Skeletal muscle tissue (tissue), 4 donors: ENCODE measurements around the gene APBA1. TPM values are rescaled to one million over a fixed set of nuclear protein-coding genes. Genes with fewer than 3 reads are reported as not detected.
"Not testable (repeated sequence)": the region's sequence is repeated elsewhere in the genome, so short reads cannot be mapped to it uniquely, and the experiment has no call there.

Experiments
- H3K27ac ChIP-seq: one replicate; pipeline ENCODE4 v1.7.0; 2013; ENCODE audit warnings: mild to moderate bottlenecking, low read depth, low read length, inconsistent platforms
- H3K27me3 ChIP-seq, 3 donors: one replicate each; pipeline ENCODE4 v1.7.0; 2013; ENCODE audit warnings: low read length in 3 of 3; ENCODE audit not compliant: control insufficient read depth in 3 of 3, insufficient read depth in 3 of 3
- H3K36me3 ChIP-seq, 3 donors: one replicate each; pipeline ENCODE4 v1.7.0; 2013; ENCODE audit warnings: low read length in 3 of 3; ENCODE audit not compliant: control insufficient read depth in 3 of 3, insufficient read depth in 3 of 3
- H3K4me1 ChIP-seq, 3 donors: one replicate each; pipeline ENCODE4 v1.7.0; 2013; ENCODE audit warnings: low read length in 3 of 3, mild to moderate bottlenecking in 3 of 3; ENCODE audit not compliant: control insufficient read depth in 3 of 3, insufficient read depth in 3 of 3
- H3K4me3 ChIP-seq, 3 donors: one replicate each; pipeline ENCODE4 v1.7.0; 2013; ENCODE audit warnings: low read length in 3 of 3
- H3K9ac ChIP-seq, 3 donors: one replicate each; pipeline ENCODE4 v1.7.0; 2013; ENCODE audit warnings: low read length in 3 of 3, mild to moderate bottlenecking in 3 of 3, moderate library complexity in 2 of 3, low read depth in 1 of 3
- H3K9me3 ChIP-seq, 3 donors: one replicate each; pipeline ENCODE4 v1.7.0; 2013; ENCODE audit warnings: low read length in 3 of 3; ENCODE audit not compliant: control insufficient read depth in 3 of 3
- total RNA-seq: library from RNA; depleted of rRNA; stranded (reverse); fragments of >200 nt; gene quantifications from one replicate; pipeline ENCODE4 v1.2.3, GENCODE V29; 2014
- donor health status: Osteomylitis.

APBA1 gene
- total RNA-seq, 1 donor from 2014 or later, result 2.6 TPM

DNA sequence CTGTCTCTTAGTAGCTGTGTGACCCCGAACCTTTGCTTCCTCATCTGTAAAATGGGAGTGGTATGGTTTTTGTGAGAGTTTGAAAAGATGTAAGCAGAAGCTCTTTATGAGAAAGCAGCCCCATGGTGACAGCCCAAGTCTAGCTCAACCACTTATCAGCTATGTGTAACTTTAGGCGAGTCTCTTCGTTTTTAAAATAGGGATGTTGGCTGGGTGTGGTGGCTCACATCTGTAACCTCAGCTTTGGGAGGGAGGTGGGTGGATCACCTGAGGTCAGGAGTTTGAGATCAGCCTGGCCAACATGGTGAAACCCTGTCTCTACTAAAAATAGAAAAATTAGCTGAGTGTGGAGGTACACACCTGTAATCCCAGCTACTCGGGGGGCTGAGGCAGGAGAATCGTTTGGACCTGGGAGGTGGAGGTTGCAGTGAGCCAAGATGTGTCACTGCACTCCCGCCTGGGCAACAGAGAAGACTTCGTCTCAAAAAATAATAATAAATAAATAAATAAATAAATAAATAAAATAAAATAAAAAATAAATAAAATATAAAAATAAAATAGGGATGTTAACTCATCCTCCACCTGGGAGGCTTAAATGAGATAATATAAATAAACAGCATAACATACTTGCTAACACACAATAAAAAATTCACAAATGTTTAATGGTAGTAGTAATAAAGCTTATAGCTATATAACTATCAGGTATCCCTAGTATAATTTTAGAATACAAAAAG, 71.7 kb downstream of the APBA1 start:
- H3K9me3 ChIP-seq, result no peaks in the 10 kb centered on the region
- no peak overlapping the region for H3K4me3 ChIP-seq
- H3K9ac ChIP-seq, result no peak overlapping the region
- H3K36me3 ChIP-seq, result no peaks in the 10 kb centered on the region
- peaks cover 3 to 9% (median 7%) of the 10 kb centered on the region in 3 donors for H3K4me1 ChIP-seq
- H3K27me3 ChIP-seq, result no peaks in the 10 kb centered on the region
- H3K27ac ChIP-seq, result no peak overlapping the region

DNA sequence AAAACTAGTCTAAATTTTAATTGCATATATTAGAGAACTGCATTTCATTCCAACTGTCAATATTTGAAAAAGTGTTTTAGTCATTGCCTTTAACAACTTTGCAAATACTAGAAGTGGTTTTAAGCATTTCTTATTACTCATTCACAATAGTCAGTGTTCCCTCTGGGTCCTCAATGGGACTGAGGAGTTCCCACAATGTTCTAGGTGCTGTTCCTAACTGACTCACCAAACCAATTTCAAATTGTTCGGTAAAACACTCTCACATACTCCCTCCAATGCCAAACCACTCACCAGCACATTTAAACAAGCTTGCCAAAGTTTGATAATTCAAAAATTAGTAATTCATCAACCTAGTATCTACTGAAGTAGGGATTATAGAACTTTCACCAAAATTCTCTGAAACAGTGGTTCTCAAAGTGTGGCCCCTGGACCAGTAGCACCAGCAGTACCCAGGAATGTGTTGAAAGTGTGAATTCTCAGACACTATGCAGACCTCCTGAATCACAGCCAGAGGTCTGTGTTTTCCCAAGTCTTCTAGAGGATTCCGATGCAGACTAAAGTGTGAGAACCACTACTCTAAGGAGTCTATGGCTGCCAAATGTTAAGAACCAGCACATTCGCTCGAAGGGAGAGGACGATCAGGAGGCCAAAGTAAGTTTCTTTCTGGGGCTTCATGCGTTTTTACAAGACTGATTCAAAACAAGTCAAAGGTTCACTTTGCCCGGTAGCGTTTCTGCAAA, 72.8 kb downstream of the APBA1 start:
- no peak overlapping the region for H3K4me3 ChIP-seq
- H3K27me3 ChIP-seq, result no peaks in the 10 kb centered on the region
- no peak overlapping the region for H3K27ac ChIP-seq
- peaks cover 0 to 5% (median under 1%) of the 10 kb centered on the region in 3 donors for H3K4me1 ChIP-seq
- H3K36me3 ChIP-seq, result no peaks in the 10 kb centered on the region
- H3K9me3 ChIP-seq, result no peaks in the 10 kb centered on the region
- no peak overlapping the region for H3K9ac ChIP-seq

DNA sequence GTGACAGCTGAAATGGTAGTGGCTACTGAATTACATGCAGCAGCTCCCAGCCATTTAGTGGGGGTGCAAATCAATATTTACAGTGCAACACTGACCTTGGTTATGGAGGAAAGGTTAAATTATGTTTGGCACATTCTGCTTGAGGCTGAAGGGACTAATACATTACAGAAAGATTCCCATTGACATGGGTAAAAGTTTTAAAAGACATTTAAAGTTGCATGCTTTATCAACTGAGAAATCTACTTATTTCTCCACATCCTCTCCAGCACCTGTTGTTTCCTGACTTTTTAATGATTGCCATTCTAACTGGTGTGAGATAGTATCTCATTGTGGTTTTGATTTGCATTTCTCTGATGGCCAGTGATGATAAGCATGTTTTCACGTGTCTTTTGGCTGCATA, 75.3 kb downstream of the APBA1 start:
- not testable (repeated sequence) for H3K4me3 ChIP-seq, H3K9me3 ChIP-seq, H3K27me3 ChIP-seq, H3K27ac ChIP-seq, H3K36me3 ChIP-seq, H3K9ac ChIP-seq, H3K4me1 ChIP-seq

DNA sequence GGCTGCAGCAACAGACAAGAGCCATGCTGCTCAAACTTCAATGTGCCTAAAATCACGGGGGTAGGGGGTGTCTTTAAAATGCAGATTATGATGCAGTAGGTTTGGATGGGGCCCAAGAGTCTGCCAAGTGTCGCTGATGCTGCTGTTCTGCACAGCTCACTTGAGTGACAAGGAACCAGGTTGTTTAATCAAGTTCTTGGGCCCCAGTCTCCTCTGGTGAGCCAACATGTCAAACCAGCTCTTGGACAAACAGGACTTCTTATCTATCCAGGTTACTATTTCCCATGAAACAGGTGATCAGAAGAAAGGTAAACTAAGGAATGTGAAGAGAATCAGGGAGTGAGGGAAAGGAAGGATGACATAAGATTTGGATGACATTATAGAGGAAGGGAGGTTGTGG, 78.0 kb downstream of the APBA1 start:
- Histone ChIP-seq H3K27ac (no peak overlapping the region), H3K9ac (no peak overlapping the region), H3K9me3 (no peaks in the 10 kb centered on the region), H3K4me3 (no peak overlapping the region), H3K4me1 (peaks cover 0 to 10% (median 5%) of the 10 kb centered on the region in 3 donors), H3K27me3 (no peaks in the 10 kb centered on the region), H3K36me3 (no peaks in the 10 kb centered on the region)

DNA sequence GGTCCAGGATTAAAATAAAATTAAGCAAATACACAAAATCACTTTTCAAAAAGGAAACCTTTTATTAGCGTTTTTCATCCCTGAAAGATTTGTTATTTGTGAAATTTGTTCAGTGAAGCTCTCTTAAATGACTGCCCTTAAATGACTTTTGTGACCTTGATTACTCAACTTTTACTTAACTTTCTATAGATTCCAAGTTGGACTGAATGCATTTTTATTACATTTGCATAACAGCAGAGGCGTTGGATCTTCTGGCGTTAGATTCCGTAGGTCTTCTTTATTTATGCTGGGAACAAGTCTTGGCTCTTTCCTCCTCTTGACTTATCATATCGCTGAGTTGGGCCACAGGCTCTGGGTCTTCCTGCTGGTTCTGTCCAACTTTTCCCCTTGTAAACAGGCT, 78.4 kb downstream of the APBA1 start:
- H3K4me1 ChIP-seq, result peaks cover 0 to 10% (median 5%) of the 10 kb centered on the region in 3 donors
- H3K9ac ChIP-seq, result no peak overlapping the region
- H3K27ac ChIP-seq, result no peak overlapping the region
- H3K36me3 ChIP-seq, result no peaks in the 10 kb centered on the region
- H3K4me3 ChIP-seq, result no peak overlapping the region
- no peaks in the 10 kb centered on the region for H3K27me3 ChIP-seq
- no peaks in the 10 kb centered on the region for H3K9me3 ChIP-seq

DNA sequence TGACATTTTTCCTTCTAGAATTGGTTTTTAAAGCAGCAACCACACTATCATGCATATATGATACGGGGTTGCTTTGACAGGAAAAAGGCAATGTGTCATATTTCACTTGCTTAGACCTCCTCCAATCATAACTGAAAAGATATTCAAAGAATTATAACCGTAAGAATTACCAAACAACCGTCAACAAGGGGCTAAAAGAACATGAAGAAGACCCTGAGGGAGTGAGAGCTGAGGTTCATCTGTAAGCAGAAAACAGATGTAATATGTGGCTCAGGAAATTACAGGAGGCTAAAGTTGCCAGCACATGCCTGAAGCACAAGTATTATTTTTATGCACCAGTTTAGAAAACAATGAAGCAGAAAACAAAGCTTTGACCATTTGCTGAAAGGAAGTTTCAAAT, 78.9 kb downstream of the APBA1 start:
- no peak overlapping the region for H3K27ac ChIP-seq
- H3K36me3 ChIP-seq, result no peaks in the 10 kb centered on the region
- H3K4me1 ChIP-seq, result peaks cover 0 to 10% (median 5%) of the 10 kb centered on the region in 3 donors
- H3K27me3 ChIP-seq, result no peaks in the 10 kb centered on the region
- H3K9ac ChIP-seq, result no peak overlapping the region
- no peak overlapping the region for H3K4me3 ChIP-seq
- H3K9me3 ChIP-seq, result no peaks in the 10 kb centered on the region

DNA sequence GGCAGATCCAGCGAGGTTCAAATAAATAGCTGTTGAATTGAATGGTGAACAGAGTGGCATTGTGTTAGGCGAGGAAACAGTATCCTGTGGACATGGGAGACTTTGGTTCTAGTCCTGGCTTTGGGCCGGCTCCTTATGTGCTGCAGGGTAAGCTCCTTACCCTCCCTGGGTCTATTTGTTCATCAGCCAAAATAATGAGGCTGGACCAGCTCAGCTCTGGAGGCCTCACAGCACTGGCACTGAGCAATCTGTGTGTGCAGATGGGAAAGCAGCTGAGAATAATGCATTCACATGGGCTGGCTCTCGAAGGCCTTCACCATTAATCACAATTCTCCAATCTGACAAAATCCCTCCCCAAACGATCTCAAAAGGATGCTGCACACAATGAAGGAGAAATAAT, 81.9 kb downstream of the APBA1 start:
- no peak overlapping the region for H3K9ac ChIP-seq

DNA sequence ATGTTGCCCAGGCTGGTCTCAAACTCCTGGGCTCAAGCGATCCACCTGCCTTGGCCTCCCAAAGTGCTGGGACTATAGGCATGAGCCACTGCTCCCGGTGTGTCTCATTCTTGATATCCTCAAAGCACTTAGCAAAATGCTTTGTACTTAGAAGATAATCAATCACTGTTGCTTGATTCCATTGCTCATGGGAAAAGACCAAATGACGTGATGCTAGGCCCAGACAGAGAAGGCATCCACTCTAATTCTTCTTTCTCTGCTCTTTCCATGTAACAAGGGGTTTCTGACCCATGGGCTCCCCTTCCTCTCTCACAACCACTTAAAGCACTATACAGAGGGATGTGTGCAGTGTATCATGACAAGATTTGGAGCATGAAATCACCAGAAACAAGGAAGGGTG, 83.0 kb downstream of the APBA1 start:
- no peak overlapping the region for H3K27ac ChIP-seq
- H3K27me3 ChIP-seq, result no peaks in the 10 kb centered on the region
- H3K9me3 ChIP-seq, result no peaks in the 10 kb centered on the region
- no peak overlapping the region for H3K4me3 ChIP-seq
- H3K9ac ChIP-seq, result no peak overlapping the region
- H3K4me1 ChIP-seq, result peaks cover 0 to 13% (median 5%) of the 10 kb centered on the region in 3 donors
- H3K36me3 ChIP-seq, result no peaks in the 10 kb centered on the region

More for the DNA sequence above, 81.9 kb downstream of the APBA1 start:
- Histone ChIP-seq H3K36me3 (no peaks in the 10 kb centered on the region), H3K4me3 (no peak overlapping the region), H3K27ac (no peak overlapping the region), H3K9me3 (no peaks in the 10 kb centered on the region), H3K4me1 (peaks cover 0 to 12% (median 5%) of the 10 kb centered on the region in 3 donors), H3K27me3 (no peaks in the 10 kb centered on the region)

DNA sequence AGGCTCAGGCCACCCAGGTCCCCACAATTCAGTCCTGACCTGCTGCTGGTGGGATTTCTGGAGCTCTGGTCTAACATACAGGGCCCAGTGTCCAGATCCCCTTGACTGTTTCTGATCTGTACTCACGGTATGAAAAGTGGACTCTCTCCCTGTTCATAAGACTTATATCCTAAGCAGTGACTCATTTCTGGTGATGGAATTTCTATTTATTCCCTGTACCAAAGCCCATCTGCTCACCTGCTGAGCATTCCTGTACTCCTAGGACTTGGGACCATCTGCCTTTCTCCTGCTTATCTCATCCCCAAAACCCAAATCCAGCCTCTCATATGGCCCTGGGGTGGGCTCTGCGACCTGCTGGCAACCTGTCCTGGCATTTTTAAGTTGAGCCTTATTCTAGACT, 86.6 kb downstream of the APBA1 start:
- H3K27me3 ChIP-seq, result no peaks in the 10 kb centered on the region
- H3K4me1 ChIP-seq, result peaks cover 0 to 9% (median 0%) of the 10 kb centered on the region in 3 donors
- no peak overlapping the region for H3K27ac ChIP-seq
- H3K36me3 ChIP-seq, result no peaks in the 10 kb centered on the region
- no peak overlapping the region for H3K9ac ChIP-seq
- H3K4me3 ChIP-seq, result no peak overlapping the region
- no peaks in the 10 kb centered on the region for H3K9me3 ChIP-seq

DNA sequence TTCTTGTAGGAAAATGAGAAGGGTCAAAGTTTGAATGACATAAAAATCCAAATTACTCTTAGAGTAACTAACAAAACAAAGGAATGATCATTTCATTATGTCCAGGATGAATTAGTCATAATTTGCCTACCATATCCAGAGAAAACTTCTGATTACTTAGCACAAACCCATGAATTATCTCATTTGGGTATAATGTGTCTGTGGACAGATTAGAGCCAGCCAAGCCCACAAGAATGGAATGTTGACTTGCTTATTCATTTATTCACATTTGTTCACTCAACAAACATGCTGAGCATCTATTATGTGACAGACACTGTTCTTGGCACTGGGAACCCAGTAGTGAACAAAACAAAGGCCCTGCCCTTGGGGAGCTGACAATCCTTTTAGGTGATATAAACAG, 87.4 kb downstream of the APBA1 start:
- peaks cover 0 to 3% (median 0%) of the 10 kb centered on the region in 3 donors for H3K4me1 ChIP-seq
- no peaks in the 10 kb centered on the region for H3K9me3 ChIP-seq
- H3K36me3 ChIP-seq, result no peaks in the 10 kb centered on the region
- no peaks in the 10 kb centered on the region for H3K27me3 ChIP-seq
- no peak overlapping the region for H3K9ac ChIP-seq
- H3K4me3 ChIP-seq, result no peak overlapping the region
- no peak overlapping the region for H3K27ac ChIP-seq
